Measurements from ENCODE around the gene CGGBP1.

The CGGBP1 gene, protein sequence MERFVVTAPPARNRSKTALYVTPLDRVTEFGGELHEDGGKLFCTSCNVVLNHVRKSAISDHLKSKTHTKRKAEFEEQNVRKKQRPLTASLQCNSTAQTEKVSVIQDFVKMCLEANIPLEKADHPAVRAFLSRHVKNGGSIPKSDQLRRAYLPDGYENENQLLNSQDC
- total RNA-seq: 162 reads per million, percentile 90 among the genes with 10 or more reads in this experiment

DNA sequence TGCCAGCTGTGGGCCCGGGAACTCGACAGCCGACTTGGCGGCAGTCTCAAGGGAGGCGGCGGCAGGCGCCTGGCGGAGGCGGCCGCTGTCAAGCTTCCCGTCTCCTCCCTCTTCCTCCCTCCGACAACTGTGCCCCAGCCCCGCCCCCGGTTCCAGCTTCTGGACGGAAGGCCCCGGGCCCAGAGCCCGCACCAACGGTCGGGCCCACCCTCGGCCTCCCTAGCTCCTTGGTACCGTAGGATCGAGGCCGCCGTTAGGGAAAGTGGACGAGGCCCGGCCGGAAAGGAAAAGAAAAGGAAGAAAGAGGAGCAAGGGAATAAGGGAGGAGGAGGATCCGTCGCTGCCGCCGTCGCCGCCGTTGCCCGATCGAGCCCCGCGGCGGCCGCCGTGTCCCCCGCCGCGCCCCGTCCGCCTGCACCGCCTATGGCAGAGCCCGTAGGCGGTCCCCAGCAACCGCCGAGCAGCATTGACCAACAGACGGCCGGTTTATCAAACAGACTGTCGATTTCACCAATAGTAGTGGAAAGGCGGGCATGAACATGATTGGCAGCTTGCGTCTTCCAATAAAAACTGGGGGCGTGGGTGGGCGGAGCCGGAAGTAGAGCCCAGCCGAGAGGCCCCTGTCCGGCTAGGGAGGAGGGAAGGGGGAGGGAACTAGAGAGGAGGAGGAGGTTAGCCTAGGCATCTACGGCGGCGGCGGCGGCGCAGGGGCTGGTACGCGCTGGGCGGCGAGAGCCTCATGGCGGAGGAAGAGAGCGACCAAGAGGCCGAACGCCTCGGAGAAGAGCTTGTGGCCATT, at the start of gene CGGBP1, which contains the start of gene ZNF654:
CGGBP1 (minus strand) TSS at position 425 of the 799 bp plus-strand sequence. CDS start 3,029 bp downstream, outside the sequence.
ZNF654 (plus strand) TSS at position 675 of the 799 bp plus-strand sequence; CDS start at position 740, 65 bp downstream.
- peak; percentile 97 for DNase-seq

DNA sequence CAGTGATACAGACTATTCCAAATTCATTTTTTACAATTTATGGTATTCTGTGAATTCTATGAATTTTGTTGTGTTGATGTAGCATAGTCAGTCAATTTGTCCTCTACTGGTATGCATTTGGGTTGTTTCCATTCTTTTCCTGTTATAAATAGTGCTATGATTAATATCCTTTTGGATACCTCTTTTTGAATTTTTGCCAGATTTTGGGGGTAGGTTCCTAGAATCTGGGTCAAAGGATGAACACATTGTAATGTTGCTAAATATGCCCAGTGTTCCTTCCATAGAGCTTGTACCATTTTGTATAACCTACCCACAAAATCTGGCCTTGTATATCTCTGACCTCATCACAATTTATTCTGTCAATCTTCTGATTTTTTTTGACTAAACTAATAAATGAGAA, 46.5 kb upstream of the CGGBP1 start:
- no peak for DNase-seq

GRCh38 chr3:88101142-88101541, 42.3 kb upstream of the CGGBP1 start:
- no peak for DNase-seq

DNA sequence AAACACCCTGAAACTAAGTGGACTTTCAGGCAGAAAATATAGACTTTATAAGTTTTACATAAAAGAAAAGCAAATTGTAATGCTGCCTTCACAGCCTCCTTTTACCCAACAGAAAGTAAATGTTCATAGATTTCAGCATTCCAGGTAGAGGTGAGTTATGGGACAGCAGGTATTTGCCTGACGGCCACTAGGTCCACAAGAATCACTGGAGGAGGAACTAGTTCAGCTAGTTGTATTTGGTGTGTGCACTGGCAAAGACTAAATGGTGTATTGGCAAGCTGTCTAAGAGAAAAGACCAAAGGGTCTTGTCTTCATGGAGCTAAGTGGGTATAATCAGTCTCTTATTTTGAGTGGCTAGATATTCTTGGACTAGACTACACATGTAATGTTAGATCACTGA, 34.5 kb upstream of the CGGBP1 start:
- no peak for DNase-seq

DNA sequence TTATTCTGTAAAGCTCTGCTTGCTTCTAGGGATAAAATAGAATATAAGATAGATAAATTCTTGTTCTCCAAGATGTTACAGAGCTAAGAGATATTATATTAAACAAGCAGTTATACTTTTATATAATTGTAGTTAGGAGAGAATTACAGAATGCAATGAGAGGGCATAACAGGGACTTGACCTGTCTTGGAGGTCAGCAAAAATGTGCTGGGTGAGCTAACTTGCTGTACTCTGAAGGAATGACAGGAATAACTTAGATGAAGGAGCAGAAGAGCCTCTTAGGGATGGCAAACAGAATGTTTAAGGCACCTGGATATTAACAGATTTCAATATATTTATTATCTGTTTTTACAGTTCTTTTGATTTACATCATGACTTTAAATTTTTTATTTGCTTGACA, 33.5 kb upstream of the CGGBP1 start:
- DNase-seq: no peak

DNA sequence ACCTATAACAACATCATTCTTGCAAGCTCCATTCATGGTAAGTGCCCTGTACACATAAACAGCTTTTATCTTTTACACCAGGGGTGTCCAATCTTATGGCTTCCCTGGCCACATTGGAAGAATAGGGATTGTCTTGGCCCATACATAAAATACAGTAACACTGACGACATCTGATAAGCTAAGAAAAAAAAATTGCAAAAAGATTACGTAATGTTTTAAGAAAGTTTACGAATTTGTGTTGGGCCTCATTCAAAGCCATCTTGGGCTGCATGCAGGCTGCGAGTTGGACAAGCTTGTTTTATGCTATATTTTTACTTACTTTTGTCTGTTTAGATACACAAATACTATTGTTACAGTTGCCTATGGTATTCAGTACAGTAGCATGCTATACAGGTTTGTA, 31.9 kb upstream of the CGGBP1 start:
- DNase-seq: no peak

GRCh38 chr3:88084097-88084501, 25.3 kb upstream of the CGGBP1 start:
- no peak for DNase-seq

- no peak for DNase-seq
These were observed 24.0 kb upstream of the CGGBP1 start for GRCh38 chr3:88082854-88083253.

GRCh38 chr3:88078932-88079331, 20.1 kb upstream of the CGGBP1 start:
- DNase-seq: no peak

- DNase-seq: no peak
These were observed 17.9 kb upstream of the CGGBP1 start for GRCh38 chr3:88076712-88077111.

- DNase-seq: no peak
These were observed 16.7 kb upstream of the CGGBP1 start for GRCh38 chr3:88075497-88075896.

DNA sequence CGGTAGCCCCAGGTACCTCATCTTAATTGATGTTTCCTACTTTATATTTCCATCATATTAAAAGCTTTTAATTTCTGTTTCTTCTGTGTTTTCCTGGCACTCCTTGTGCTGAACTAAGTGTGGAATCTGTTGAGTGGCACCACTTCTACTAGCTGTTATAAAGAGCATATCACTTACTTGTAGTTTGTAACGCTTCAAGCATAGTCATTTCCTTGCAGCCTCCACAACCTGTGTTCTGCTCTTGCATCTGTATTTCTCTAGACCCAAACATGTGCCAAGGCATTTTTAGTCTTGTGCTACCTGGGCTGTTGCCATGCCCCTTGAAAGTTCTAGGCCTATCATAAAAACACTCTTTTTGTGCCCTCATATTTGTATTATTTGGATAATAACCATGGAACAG, 16.3 kb upstream of the CGGBP1 start:
- no peak for DNase-seq

DNA sequence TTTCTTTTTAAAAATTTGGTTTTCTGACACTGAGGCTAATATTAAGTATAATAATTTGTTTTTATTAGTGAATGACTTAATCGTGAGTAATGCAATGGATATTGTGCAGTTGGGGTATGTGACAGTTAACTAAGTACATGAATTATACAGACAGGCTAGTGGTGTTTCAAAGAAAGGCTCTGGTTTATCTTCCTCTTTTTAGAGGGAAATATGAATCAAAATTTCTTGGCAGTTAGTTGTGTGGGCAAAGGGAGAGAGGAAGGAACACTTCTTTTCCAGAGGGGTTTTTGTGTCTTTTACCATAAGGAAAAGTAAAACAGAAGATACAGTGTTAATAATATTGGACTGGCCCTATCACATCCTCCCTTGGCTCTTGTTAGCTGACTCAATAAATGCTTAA, 2.9 kb upstream of the CGGBP1 start:
- no peak for DNase-seq

DNA sequence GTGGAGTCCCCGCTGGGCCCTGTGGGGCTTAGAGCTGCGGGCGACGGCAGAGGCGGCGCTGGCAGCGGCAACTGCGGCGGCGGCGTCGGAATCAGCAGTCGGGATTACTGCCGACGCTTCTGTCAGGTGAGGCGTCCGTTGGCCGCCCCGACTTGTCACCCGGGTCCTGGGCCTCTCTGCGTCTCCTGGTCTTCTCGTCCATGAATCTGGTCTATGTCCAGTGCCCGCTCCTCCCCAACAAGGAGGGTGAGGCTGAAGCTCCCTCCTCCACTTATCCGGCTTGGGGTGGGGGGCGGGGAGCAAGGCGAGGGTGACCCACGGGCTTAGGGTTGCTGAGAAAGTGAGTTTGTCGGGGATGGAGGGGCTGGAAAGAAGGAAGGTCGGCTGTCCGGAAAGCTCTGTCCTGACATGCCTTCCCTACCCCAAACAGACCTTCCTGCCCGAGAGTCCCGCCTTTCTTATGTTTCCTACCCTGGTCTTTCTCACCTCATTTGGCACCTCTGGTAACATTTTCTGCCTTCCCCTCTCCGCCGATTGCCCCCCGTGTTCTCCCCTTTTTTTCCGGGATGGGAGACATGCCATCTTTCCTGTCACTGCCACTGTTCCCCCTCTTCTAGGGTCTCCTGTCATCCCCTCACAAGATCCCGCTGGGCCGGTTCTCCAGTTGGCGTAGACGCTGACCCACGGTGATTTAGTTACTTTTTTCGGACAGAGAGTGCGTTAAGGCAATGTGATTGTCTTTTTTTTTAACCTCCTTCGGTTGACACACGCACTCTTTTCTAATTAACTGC, 770 bp upstream of the CGGBP1 start:
- no peak for DNase-seq

DNA sequence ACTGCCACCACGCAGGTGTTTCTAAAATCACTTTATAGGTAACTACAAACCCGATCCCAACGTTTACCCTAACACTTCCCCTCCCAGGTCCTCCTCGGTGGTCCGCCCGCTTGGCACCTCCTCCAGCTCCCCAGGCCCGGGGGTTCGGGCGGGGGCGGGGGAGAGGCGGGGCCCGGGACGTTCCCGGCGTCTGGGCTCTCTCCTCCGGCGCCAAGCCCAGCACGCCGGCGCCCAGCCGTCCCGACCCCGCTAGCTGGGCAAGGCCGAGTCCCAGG, 562 bp downstream of the CGGBP1 start:
- no peak for DNase-seq

- DNase-seq: no peak
These were observed 1.0 kb downstream of the CGGBP1 start for GRCh38 chr3:88057630-88058305.

DNA sequence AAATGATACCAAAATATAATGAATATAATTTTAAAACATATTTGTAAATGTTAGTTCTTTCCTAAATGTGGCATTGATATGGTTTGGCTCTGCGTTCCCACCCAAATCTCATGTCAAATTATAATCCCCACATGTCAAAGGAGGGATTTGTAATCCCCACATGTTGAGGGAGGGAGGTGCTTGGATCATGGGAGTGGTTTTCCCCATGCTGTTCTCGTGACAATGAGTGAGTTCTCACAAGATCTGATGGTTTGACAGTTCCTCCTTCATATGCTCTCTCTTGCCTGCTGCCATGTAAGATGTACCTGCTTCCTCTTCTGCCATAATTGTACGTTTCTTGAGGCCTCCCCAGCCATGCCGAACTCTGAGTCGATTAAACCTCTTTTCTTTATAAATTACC, 12.0 kb downstream of the CGGBP1 start:
- DNase-seq: no peak

GRCh38 chr3:88044411-88044810, 14.4 kb downstream of the CGGBP1 start:
- DNase-seq: no peak

GRCh38 chr3:88041005-88041404, 17.8 kb downstream of the CGGBP1 start:
- DNase-seq: no peak

- DNase-seq: no peak
These were observed 18.3 kb downstream of the CGGBP1 start for GRCh38 chr3:88040529-88040928.

- DNase-seq: no peak
These were observed 20.2 kb downstream of the CGGBP1 start for GRCh38 chr3:88038566-88038965.

- no peak for DNase-seq
These were observed 22.6 kb downstream of the CGGBP1 start for GRCh38 chr3:88036221-88036620.

All from effector CD4-positive, alpha-beta T cell (primary cell).